Memory B cell (primary cell): ENCODE data around the gene ZNF521.
A peak's percentile ranks its signal among the peaks of the same experiment; 100 is the strongest.

Source experiments
- ATAC-seq: fragments of 150-1000 bp; cut with Tn5 transposase; 2 replicates; pipeline ENCODE4 v1.10.0; 2021; ENCODE audit warnings: low read depth, mild to moderate bottlenecking, moderate library complexity
- DNase-seq, 2 donors: peaks; one replicate each; pipeline ENCODE4 v3.0.0; 2022; ENCODE audit warnings: low spot score in 2 of 2
- H3K27ac Mint-ChIP-seq: one replicate; pipeline ENCODE4 v1.8.0; 2022; ENCODE audit warnings: mild to moderate bottlenecking, moderate library complexity, mixed read lengths
- H3K27me3 Mint-ChIP-seq: one replicate; pipeline ENCODE4 v1.8.0; 2022; ENCODE audit warnings: mixed read lengths
- H3K36me3 Mint-ChIP-seq: one replicate; pipeline ENCODE4 v1.8.0; 2022; ENCODE audit warnings: mild to moderate bottlenecking, mixed read lengths
- H3K4me1 Mint-ChIP-seq: one replicate; pipeline ENCODE4 v1.8.0; 2022; ENCODE audit warnings: mixed read lengths
- H3K4me3 Mint-ChIP-seq: one replicate; pipeline ENCODE4 v1.8.0; 2022; ENCODE audit warnings: mild to moderate bottlenecking, moderate library complexity, mixed read lengths
- H3K9me3 Mint-ChIP-seq: one replicate; pipeline ENCODE4 v1.8.0; 2022; ENCODE audit warnings: mixed read lengths

Gene ZNF521

GRCh38 chr18:25349131-25349925, 2.6 kb downstream of the ZNF521 start:
- Mint-ChIP-seq H3K4me3 (peak overlapping the region; percentile 75), H3K27me3 (peaks cover 19% of the 10 kb centered on the region), H3K9me3 (peaks cover 3% of the 10 kb centered on the region), H3K27ac (peak overlapping the region; percentile 28), H3K4me1 (peaks cover 5% of the 10 kb centered on the region), H3K36me3 (peaks cover 4% of the 10 kb centered on the region)
- DNase-seq (peak in 1 of 2 donors; percentile 13), ATAC-seq (no peak)

GRCh38 chr18:25348386-25349130, 3.4 kb downstream of the ZNF521 start:
- Mint-ChIP-seq H3K36me3 (peaks cover 4% of the 10 kb centered on the region), H3K27ac (peak overlapping the region; percentile 28), H3K4me3 (no peak overlapping the region), H3K4me1 (peaks cover 5% of the 10 kb centered on the region), H3K9me3 (peaks cover 3% of the 10 kb centered on the region), H3K27me3 (peaks cover 19% of the 10 kb centered on the region)
- DNase-seq (no peak), ATAC-seq (no peak)

DNA sequence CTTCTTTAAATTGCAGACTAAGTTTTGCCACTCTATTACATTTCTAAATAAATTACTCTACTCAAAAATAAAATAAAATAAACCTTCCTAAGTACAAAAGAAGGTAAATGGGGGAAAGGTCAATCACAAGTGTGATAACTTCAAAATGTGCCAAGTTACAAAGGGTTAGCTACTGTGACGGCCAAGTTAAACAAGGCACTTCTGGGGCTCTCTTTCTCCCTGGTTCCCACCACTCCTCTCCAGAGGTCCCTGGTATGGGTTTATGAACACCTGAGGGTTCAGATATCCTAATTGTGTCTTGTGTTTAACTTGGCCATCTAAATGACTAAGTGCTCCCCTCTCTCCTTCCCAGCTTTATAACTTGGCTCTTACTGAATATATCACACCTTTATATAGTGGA, 5.4 kb downstream of the ZNF521 start:
- peaks cover 3% of the 10 kb centered on the region for H3K9me3 Mint-ChIP-seq
- DNase-seq (no peak), ATAC-seq (no peak)
- no peak overlapping the region for H3K4me3 Mint-ChIP-seq
- H3K36me3 Mint-ChIP-seq: peaks cover 4% of the 10 kb centered on the region
- H3K27ac Mint-ChIP-seq: no peak overlapping the region
- H3K4me1 Mint-ChIP-seq: peaks cover 5% of the 10 kb centered on the region
- peaks cover 22% of the 10 kb centered on the region for H3K27me3 Mint-ChIP-seq

DNA sequence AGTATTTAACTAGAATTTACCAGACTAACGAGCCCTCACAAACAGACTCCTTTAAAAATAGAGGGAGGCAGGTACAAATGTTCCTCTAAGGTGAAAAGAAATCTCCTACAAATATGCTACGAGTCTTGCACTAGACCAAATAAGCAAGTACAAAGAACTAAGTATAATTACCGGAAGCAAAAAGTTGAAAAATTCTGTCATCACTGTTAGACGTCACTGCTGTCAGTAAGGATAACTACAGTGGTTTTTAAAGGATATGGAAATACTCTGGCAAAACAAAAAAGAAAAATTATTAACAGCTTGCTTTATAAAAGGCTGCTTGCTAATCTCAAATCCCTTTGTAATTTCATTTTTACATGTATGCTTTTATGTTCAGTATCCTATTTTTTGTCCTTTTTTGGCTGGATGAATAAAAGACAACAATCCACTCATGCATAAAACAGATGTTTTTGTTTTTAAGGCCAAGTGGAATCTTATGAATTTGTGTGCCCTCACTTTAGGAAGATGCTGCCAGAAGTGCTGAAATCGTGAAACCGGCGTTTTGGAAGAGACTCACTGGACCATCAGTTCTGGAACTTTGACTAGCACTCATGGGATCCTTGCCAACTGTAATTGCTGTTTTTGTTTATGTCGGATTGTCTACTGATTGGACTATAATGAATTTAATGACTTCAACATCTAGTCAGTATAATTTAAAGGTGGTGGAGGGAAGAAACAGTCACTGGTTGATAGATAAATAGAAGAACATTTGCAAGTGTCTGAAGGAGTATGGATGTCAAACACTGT, 6.7 kb downstream of the ZNF521 start:
- ATAC-seq (no peak), DNase-seq (no peak)
- no peak overlapping the region for H3K4me3 Mint-ChIP-seq
- H3K36me3 Mint-ChIP-seq: no peaks in the 10 kb centered on the region
- peaks cover 17% of the 10 kb centered on the region for H3K27me3 Mint-ChIP-seq
- H3K27ac Mint-ChIP-seq: no peak overlapping the region
- no peaks in the 10 kb centered on the region for H3K9me3 Mint-ChIP-seq
- no peaks in the 10 kb centered on the region for H3K4me1 Mint-ChIP-seq

DNA sequence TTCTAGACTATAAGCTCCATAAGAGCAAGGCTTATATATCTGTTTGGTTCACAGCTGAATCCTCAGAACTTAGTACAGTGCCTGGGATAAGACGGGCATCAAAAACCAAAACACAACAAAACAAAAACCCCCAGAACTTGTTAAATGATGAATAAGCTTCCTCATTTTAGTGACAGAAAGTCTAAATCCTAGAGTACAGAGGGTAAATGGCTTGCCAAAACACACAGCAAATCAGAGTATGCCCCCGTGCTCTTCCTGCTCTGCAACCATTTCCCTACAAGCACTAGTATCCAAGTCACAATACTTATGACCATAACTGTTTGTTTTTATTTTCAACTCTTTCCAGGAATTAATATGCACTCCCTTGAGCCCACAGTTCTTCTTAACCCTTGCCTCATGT, 10.1 kb downstream of the ZNF521 start:
- peaks cover 12% of the 10 kb centered on the region for H3K27me3 Mint-ChIP-seq
- no peaks in the 10 kb centered on the region for H3K36me3 Mint-ChIP-seq
- no peaks in the 10 kb centered on the region for H3K4me1 Mint-ChIP-seq
- no peak overlapping the region for H3K4me3 Mint-ChIP-seq
- DNase-seq (no peak), ATAC-seq (no peak)
- H3K9me3 Mint-ChIP-seq: no peaks in the 10 kb centered on the region
- no peak overlapping the region for H3K27ac Mint-ChIP-seq

GRCh38 chr18:25340762-25341161, 11.2 kb downstream of the ZNF521 start:
- ATAC-seq: no peak
- Mint-ChIP-seq H3K4me3 (no peak overlapping the region), H3K27ac (no peak overlapping the region), H3K4me1 (no peaks in the 10 kb centered on the region), H3K36me3 (no peaks in the 10 kb centered on the region), H3K27me3 (peaks cover 12% of the 10 kb centered on the region), H3K9me3 (no peaks in the 10 kb centered on the region)
- DNase-seq: no peak

DNA sequence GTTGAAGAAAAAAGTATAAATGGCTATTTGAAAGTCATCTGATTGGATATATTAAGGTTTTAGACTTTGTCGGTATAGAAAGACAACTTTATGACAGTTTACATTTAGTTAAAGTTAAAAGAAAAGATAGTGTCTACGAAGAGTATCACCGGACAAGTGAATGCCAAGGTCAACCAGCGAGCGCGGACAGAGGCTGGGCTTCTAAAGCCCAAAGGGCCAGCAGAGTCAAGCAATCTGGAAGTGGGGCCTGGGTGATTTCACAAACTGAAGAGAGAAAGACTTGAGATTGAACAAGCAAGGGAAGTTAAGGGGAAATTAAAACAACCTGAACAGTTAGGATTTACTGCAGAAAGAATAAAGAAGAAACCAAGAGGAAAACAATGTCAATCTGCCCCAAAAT, 16.3 kb downstream of the ZNF521 start:
- no peak overlapping the region for H3K27ac Mint-ChIP-seq
- no peak for DNase-seq
- no peaks in the 10 kb centered on the region for H3K4me1 Mint-ChIP-seq
- H3K36me3 Mint-ChIP-seq: no peaks in the 10 kb centered on the region
- no peak overlapping the region for H3K4me3 Mint-ChIP-seq
- H3K9me3 Mint-ChIP-seq: no peaks in the 10 kb centered on the region
- H3K27me3 Mint-ChIP-seq: peaks cover 5% of the 10 kb centered on the region
- no peak for ATAC-seq

DNA sequence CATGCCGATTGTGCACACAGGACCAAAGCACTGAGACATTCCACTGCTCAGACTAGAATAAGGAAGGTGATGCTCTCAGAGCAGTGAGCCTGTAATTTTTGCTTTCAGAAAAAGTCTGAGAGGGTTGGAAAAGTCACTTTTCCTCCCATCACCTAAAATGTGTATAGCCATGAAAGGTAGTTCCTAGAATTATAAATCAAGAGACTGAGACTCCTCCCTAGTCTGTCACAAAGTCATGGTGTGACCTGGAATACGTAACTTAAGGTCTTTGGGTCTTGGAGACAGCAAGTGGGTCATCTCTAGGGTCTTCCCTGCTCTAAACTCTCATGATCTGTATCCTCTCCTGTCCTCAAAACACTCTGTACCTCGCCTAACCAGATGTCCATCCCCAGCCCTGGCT, 16.9 kb downstream of the ZNF521 start:
- no peaks in the 10 kb centered on the region for H3K4me1 Mint-ChIP-seq
- DNase-seq (no peak), ATAC-seq (no peak)
- no peak overlapping the region for H3K27ac Mint-ChIP-seq
- H3K9me3 Mint-ChIP-seq: no peaks in the 10 kb centered on the region
- H3K27me3 Mint-ChIP-seq: peaks cover 5% of the 10 kb centered on the region
- no peaks in the 10 kb centered on the region for H3K36me3 Mint-ChIP-seq
- no peak overlapping the region for H3K4me3 Mint-ChIP-seq

- no peak for DNase-seq
- Mint-ChIP-seq H3K27me3 (peaks cover 6% of the 10 kb centered on the region), H3K36me3 (no peaks in the 10 kb centered on the region), H3K27ac (no peak overlapping the region), H3K4me1 (no peaks in the 10 kb centered on the region), H3K4me3 (no peak overlapping the region), H3K9me3 (no peaks in the 10 kb centered on the region)
- ATAC-seq: no peak
Measured at GRCh38 chr18:25334588-25334987, 17.4 kb downstream of the ZNF521 start.

GRCh38 chr18:25332002-25332401, 20.0 kb downstream of the ZNF521 start:
- H3K27ac Mint-ChIP-seq: no peak overlapping the region
- no peaks in the 10 kb centered on the region for H3K36me3 Mint-ChIP-seq
- DNase-seq (no peak), ATAC-seq (no peak)
- H3K27me3 Mint-ChIP-seq: peaks cover 6% of the 10 kb centered on the region
- peaks cover 3% of the 10 kb centered on the region for H3K4me1 Mint-ChIP-seq
- H3K9me3 Mint-ChIP-seq: peaks cover 2% of the 10 kb centered on the region
- no peak overlapping the region for H3K4me3 Mint-ChIP-seq

DNA sequence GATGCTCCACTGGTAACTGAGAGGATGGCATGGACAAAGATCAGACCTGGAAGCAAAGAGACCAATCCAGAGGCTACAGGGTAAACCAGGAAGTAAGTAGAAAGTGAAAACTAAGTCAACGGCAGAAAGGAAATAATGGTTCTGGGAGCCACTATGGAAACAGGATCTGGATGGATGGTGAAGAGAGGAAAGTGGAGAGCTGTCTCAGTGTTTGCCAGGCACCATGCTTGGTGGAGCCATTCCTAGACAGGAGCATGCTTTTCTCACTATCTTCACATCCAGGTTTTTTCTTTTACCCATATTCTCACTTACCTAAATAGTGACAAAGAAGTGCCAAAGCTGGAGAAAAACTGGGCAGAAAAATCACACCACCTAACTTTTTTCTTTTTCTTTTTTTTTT, 22.2 kb downstream of the ZNF521 start:
- Mint-ChIP-seq H3K9me3 (peaks cover 2% of the 10 kb centered on the region), H3K27ac (no peak overlapping the region), H3K4me1 (peaks cover 3% of the 10 kb centered on the region), H3K27me3 (peaks cover 6% of the 10 kb centered on the region), H3K4me3 (no peak overlapping the region), H3K36me3 (no peaks in the 10 kb centered on the region)
- DNase-seq (no peak), ATAC-seq (no peak)

DNA sequence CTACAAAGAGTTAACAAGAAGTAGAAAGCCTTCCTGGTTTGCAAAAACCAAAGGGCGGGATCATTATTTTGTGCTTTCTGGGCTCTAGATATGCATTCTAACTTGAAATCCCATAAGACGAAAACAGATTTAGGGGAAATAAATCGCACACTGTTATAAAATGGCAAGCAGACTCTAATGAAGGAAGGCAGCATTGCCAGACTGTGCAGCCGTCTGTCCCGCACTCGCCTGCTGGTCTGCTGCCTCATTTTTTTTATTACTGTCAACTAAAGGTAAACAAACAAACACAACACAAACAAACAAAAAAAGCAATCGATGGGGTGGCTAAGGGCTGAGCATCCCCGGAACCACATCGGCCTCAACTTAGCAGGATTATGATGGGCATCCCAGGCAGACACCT, 24.4 kb downstream of the ZNF521 start:
- DNase-seq (no peak), ATAC-seq (no peak)
- Mint-ChIP-seq H3K36me3 (no peaks in the 10 kb centered on the region), H3K9me3 (peaks cover 3% of the 10 kb centered on the region), H3K27ac (no peak overlapping the region), H3K4me1 (peaks cover 3% of the 10 kb centered on the region), H3K27me3 (peaks cover 10% of the 10 kb centered on the region), H3K4me3 (no peak overlapping the region)

GRCh38 chr18:25326361-25326952, 25.5 kb downstream of the ZNF521 start:
- no peak for DNase-seq
- Mint-ChIP-seq H3K36me3 (no peaks in the 10 kb centered on the region), H3K27me3 (peaks cover 10% of the 10 kb centered on the region), H3K4me1 (peaks cover 3% of the 10 kb centered on the region), H3K9me3 (peaks cover 3% of the 10 kb centered on the region), H3K4me3 (no peak overlapping the region), H3K27ac (no peak overlapping the region)
- no peak for ATAC-seq

DNA sequence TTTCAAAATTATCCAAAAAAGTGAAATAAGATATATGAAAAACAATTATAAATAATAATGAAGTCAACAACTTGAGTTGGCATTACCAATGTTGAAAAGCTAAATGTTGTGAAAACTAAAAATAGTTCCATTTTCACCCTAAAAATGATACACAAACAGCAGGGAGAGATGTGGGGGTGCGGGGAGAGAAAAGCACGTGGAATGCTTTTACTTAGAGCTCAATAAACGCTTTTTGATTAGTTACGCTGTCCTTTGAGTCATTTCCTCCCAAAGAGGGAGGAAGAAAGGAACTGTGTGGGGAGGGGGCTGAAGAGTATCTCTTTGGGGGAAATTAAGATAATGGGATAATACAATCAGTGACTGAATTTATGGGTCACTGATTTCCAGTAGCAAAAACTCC, 29.2 kb downstream of the ZNF521 start:
- no peak for ATAC-seq
- peaks cover 4% of the 10 kb centered on the region for H3K27me3 Mint-ChIP-seq
- H3K36me3 Mint-ChIP-seq: no peaks in the 10 kb centered on the region
- no peak overlapping the region for H3K4me3 Mint-ChIP-seq
- no peaks in the 10 kb centered on the region for H3K4me1 Mint-ChIP-seq
- no peak for DNase-seq
- H3K27ac Mint-ChIP-seq: no peak overlapping the region
- peaks cover 1% of the 10 kb centered on the region for H3K9me3 Mint-ChIP-seq
